ACHN (cell line): ENCODE results near the gene MAP3K19.
"Not testable (repeated sequence)": the region's sequence is repeated elsewhere in the genome, so short reads cannot be mapped to it uniquely, and the experiment has no call there.

Experiments
- DNase-seq: peaks from one replicate; pipeline ENCODE4 v3.0.0-alpha.2; 2015
- in situ Hi-C: cut with HindIII; loops from 2 replicates; pipeline ENCODE4 v1.10.0; 2017; ENCODE audit warnings: low sequenced_read_pairs, low pct_ligation_motif_present, low pct_unique_long_range_greater_than_20kb

Gene MAP3K19

DNA sequence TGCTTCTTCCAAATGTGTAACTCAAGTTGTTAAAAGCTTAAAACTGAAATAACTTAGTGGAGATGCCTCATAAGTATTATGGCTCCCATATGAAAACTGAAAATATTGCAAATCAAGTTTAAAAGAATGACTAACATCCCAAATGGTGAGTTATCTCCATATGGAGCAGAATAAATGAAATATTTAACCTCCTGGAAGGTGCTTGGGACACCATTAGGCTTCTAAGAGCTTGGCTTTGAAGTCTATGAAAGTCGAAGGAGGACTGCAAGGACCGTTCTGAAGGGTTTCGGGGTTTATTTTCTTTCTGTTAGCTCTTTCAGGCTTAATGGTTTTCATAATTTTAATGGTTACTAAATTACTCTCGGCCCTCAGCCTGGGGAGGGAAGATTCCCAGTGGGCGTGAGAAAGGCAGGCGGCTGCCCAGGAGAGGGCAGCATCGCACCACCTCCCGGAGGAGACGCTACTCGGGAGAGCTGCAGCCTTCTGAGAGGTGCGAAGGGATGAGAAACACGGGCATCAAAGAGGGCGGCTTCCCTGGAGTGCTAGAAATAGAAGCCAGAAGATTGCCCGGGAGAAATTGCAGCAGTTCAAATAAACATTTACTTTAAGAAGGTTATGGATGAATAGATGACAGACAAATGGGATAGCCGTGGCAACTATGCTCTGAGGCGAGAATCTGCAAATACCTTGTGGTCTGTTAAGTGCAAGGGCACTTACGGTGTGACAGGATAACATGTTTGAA, 43.1 kb downstream of the MAP3K19 start:
- DNase-seq: peak; percentile 71
- in situ Hi-C loops: no loop called here

DNA sequence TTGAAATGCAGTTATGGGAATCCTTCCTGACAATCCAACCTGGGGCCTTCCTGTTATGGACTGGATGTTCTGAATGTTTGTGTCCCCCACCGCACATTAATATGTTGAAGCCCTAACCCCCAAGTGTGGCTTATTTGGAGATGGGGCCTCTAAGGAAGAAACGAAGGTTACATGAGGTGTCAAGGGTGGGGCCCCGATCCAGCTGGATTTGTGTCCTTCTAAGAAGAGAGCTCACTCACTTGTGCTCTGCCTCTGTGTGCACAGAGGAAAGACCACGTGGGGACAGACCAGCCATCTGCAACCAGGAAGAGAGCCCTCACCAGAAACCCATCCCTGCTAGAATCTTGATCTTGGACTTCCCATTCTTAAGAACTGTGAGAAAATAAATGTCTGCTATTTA, 44.4 kb downstream of the MAP3K19 start:
- no peak for DNase-seq
- in situ Hi-C loops: no loop called here

DNA sequence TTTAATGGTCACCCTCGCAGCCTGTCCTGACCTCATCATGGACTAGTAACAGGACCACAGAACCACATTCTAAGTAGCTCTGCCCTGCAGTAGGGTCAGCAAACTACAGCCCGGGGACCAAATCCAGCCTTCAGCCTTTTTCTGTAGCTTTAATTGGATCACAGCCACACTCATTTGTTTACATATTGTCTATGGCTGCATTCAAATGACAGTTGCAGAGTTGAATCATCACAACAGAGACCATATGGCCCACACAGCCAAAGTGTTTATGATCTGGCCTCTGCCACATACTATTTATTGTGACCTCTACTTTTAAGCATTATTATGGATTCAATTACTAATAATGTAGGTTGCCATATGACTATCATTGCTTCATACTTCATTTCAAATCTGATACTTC, 47.7 kb downstream of the MAP3K19 start:
- in situ Hi-C loops: no loop called here
- no peak for DNase-seq

DNA sequence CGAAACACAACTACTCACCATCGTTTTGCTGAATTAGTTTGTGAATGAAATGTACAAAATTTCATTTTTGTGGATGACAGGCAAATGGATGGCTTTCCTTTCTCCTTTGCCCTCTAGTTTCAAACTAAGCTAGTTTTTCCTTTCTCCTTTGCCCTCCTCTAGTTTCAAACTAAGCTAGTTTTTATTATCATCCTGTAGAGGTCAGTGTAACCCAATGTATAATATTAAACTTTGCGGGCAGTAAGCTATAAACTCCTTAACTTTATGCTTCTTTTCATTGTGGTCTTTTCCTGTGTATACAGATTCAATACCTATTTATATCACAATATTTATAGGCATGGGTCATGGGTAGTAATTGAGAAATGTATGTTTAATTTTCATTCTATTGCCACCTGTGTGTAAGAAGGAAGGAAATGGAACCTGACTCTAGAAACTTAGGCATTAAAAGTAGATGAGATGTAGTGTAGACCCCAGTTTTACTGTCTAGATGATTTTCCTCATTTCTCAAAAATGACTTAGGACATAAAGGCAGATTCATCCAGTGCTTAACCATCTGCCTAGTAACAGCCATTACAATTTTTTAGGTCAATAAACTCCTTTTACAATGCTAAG, 58.1 kb downstream of the MAP3K19 start:
- DNase-seq: peak; percentile 46
- in situ Hi-C loops: no loop called here

DNA sequence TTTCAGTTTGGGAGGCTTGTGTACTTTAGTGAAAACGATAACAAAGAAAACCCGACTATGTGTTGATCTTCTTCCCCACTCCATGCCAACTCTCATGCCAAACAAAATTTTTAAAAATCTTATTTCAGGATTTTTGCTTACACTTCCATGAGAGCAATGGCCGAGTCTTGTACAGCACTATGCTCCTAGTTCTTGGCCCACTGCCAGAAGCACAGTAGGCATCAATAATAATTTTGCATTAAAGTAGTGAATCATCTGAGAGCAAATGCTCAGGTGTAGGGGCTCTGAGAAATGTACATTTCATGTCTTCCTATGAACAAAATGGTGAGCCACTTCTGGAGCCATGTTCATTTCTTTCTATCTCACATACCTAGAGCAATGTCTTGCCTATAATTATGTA, 62.2 kb downstream of the MAP3K19 start:
- in situ Hi-C loops: no loop called here
- DNase-seq: no peak

DNA sequence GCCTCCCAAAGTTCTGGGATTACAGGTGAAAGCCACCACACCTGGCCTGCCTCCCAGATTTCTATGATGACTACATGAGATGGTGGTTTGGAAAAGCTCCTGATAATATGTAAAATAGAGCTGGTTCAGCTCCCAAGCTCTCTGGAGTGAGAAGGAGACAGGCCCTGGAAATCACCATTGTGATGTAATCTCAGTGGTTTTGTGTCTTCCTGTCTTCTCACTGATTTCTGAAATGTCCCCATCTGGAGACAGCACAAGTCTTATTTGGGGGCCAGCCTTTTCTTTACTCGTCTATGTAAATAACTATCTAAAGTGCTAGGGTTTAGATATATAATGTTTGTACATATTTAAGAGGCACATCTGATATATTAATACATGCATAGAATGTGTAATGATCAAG, 64.6 kb downstream of the MAP3K19 start:
- in situ Hi-C loops: no loop called here
- DNase-seq: no peak

DNA sequence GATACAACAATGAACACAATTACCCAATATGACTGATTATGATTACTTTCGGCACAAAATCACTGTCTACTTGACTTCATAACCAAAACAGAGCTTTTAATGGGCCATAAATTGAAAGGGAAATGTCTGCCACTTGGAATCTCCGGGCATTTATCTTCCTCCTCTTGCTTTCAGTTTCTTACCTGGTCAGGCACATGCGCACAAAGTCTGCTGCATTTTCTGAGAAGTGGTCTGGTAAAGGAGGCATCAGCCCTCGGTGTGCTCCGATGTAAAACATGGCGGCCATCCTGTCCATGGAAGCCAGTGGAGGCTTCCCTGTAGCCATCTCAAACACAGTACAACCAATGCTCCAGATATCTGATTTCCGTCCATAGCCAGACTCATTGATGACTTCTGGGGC, 66.6 kb downstream of the MAP3K19 start:
- DNase-seq: no peak
- in situ Hi-C loops: no loop called here

DNA sequence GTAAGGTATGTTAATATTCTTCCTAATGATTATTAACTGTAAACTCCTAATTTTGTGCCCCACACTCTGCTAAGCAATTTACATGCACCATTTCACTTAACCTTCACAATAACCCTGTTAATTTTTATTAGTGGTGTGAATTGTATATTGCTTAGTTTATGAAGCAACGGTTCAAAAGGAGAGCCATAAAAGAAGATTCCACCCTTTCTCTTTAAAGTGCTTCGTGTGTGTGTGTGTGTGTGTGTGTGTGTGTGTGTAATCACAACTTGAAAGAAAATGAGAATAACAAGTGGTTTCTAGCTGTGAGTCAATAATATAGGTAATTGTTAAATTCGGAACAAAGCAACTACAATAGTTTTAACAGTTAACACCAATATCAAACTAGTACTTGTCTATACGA, 68.0 kb downstream of the MAP3K19 start:
- DNase-seq: no peak
- in situ Hi-C loops: no loop called here

DNA sequence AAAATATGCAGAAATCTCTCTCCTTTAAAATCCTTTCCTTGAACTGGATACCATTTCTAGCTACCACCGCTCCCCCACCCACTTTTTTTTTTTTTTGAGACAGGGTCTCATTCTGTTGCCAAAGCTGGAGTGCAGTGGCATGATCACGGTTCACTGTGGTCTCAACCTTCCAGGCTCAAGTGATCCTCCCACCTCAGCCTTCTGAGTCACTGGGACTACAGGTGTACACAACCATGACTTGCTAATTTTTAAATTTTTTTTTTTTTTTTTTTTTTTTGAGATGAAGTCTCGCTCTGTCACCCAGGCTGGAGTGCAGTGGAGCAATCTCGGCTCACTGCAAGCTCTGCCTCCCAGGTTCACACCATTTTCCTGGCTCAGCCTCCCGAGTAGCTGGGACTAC, 70.1 kb downstream of the MAP3K19 start:
- DNase-seq, in situ Hi-C loops: not testable (repeated sequence)

DNA sequence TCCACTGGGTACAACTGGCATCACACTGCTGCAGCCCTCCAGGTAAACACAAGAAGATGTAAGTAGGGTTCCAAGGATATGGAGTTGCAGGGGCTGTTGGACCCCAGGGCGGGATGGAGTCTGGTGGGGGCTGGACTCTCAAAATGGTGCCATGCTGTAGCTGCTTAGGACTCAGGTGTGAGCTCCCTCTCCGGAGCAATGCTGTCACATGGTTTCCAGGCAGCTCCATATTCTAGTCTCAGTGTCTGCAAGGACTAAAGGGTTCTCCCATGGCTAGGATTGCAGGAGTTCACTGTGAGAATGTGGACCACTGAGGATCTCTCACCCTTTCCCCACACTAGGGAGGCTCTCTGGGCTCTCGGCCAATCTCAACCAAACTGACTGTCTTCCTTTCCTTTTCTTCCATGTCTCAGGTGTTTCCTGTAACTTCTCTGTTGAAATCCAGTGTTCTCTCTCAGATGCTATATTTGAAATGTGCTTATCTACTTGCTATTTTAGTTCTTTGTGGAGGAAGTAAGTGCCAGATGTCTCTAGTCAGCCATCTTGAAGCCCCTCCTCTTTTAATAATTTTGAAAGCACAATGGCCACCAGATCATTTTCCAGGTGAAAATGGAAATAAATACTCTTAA, 71.1 kb downstream of the MAP3K19 start:
- in situ Hi-C loops: no loop called here
- no peak for DNase-seq

DNA sequence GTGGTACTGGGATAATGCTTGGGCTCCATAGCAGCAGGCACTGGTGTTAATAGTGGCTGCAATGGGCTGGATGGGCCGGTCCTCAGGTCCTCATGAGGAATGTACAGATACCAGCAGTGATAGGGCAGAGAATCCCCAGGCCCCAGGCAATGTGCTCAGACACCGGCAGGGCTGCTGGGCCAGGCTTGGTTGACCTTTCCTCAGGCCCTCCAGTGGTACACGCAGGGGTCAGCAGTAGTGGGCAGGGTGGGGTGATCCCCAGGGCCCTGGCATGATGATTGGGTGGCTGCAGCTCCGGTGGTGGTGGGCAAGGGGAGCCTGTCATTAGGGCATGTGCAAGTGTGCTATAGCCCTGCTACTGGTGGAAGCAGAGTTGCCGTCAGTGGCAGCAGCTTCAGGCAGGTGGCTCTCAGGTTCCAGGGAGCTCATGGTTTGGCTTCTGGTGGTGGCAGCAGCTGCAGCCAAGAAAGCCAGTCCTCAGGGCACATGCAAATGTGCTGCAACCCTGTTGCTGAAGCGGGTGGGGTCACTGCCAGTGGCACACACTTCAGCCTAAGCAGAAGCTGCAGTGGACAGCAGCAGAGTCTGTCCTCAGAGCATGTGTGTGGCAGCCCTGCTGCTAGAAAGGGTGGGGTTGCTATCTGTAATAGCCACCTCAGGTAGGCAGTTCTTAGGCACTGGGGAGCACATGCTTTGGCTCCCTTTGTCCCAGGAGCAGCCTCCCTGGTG, 71.8 kb downstream of the MAP3K19 start:
- no peak for DNase-seq
- in situ Hi-C loops: no loop called here

DNA sequence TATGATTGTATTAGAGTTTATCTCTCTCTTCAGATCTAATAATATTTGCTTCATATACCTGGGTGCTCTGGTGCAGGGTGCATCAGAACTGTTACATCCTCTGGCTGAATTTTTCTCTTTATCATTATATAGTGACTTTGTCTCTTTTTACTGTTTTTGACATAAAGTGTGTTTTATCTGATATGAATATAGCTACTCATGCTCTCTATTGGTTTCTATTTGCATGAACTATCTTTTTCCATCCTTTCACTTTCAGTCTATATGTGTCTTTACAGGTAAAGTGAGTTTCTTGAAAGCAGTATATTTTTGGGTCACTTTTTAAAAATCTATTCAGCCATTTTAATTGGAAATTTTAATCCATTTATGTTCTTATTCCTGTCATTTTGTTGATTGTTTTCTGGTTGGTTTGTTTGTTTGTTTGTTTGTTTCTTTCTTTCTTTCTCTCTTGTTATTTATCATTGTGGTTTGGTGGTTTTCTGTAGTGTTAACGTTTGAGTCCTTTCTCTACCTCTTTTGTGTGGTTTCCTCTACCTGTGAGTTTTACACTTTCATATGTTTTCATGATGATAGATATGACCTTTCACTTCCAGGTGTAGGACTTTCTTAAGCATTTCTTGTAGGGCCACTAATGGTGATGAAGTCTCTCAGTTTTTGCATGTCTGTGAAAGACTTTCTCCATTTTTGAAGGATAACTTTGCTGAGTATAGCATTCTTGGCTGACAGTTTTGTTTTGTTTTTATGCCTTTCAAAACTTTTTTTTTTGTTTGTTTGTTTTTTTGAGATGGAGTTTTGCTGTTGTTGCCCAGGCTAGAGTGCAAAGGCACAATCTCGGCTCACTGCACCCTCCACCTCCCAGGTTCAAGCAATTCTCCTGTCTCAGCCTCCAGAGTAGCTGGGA, 73.8 kb downstream of the MAP3K19 start:
- DNase-seq: no peak
- in situ Hi-C loops: no loop called here

DNA sequence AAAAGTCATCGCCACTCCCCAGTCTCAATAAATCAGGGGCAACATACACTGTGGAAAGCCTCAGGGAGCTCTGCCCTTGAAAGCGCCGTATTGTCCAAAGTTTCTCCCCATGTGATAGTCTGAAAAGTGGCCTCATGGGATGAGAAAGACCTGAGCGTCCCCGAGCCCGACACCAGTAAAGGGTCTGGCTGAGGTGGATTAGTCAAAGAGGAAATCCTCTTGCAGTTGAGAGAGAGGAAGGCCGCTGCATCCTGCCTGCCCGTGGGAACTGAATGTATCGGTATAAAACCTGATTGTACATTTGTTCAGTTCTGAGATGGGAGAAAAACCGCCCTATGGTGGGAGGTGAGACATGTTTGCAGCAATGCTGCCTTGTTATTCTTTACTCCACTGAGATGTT, 80.1 kb downstream of the MAP3K19 start:
- DNase-seq, in situ Hi-C loops: not testable (repeated sequence)

DNA sequence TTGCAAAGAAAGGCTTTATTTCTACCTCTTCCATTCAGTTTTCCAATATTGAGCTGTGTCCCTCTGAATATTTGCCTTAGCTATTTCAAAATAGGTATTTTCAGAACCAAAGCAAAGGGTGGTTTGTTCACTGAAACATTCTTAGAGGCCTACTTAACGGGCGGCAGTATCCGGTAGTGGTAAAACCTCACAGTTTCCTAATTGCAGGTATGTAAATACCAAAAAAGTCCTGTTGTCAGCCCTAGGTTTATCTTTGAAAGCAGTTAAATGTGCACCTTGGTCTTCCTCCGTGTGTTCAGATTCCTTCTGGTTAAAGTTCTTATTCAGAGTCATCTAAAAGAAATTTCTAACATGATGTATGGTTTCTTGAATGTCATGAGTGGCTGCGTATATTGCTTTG, 89.8 kb downstream of the MAP3K19 start:
- DNase-seq: no peak
- in situ Hi-C loops: no loop called here

DNA sequence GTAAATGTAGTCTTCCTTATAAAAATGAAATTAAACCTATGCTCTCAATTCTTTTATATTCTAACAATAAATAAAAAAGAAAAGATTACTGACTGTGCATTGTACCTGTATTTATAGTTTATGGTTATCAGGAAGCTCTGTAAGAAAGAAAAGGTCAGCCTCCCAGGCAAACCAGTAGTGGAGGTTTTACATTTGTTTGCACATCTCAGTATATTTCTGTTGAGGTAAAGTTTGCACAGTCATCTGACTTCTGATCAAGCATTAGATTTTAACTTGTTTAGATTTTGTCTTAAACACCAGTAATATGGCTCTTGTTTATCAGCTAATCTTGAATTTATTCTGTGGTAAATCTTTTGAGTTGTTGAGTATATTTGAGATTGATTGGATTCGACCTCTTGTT, 91.5 kb downstream of the MAP3K19 start:
- in situ Hi-C loops: no loop called here
- DNase-seq: no peak

DNA sequence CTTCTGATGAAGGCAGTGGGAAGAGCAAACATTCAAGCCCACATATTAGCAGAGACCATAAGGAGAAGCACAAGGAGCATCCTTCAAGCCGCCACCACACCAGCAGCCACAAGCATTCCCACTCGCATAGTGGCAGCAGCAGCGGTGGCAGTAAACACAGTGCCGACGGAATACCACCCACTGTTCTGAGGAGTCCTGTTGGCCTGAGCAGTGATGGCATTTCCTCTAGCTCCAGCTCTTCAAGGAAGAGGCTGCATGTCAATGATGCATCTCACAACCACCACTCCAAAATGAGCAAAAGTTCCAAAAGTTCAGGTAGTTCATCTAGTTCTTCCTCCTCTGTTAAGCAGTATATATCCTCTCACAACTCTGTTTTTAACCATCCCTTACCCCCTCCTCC, 93.2 kb downstream of the MAP3K19 start:
- in situ Hi-C loops: no loop called here
- DNase-seq: no peak

DNA sequence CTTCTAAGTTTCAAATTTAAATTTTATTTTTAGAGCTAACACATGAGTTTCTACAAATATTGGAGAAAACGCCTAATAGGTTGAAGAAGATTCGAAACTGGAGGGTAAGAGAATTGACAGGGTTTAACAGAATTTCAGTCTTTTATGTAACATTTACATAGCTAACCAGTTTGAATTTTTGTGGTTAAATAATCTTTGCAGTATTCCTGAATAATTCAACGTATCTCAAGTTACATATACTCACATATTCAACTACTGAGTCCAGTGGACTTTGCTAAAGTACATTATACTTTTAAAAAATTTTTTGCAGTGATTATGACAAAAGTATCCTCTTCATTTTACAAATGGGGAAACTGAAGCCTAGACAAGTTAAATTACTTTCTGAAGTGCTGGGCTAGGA, 94.6 kb downstream of the MAP3K19 start:
- in situ Hi-C loops: no loop called here
- DNase-seq: no peak

DNA sequence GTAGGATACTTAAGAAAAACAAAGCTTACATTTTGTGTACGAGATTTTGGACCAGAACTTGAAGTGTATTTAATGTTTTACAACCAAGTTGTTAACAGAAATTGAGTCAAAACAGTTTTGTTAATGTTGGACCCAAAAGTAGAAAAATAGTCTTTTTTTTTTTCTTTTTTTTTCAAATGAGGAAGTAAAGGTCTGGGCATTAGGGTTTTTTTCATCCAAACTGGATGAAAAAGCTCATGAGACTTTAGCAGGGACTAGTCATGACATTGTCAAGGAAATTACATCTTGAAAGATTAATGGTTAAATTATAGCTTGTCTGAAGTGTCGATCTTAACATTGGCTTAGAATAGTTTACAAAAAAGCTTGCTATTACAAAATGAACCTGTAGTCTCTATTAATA, 96.4 kb downstream of the MAP3K19 start:
- no peak for DNase-seq
- in situ Hi-C loops: no loop called here
